ENCODE results near the gene TENM4. TPM values are rescaled to one million over a fixed set of nuclear protein-coding genes. Genes with fewer than 3 reads are reported as not detected.
"Not testable (repeated sequence)": the region's sequence is repeated elsewhere in the genome, so short reads cannot be mapped to it uniquely, and the experiment has no call there.

Gene TENM4
- total RNA-seq, 4 donors from 2014 or later, result 2.3 to 18.9 (median 4.5) TPM

DNA sequence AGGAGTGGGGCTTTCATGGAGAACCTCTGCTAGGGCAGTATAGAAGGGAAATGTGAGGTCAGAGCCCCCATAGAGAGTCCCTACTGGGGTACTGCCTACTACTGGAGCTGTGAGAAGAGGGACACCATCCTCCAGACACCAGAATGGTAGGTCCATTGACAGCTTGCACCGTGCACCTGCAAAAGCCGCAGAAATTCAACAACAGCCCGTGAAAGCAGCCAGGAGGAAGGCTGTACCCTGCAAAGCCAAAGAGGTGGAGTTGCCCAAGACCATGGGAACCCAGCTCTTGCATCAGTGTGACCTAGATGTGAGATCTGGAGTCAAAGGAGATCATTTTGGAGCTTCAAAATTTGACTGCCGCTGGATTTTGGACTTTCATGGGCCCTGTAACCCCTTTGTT is 245.6 kb downstream of the TENM4 start:
- TF ChIP-seq, protein P1, sequence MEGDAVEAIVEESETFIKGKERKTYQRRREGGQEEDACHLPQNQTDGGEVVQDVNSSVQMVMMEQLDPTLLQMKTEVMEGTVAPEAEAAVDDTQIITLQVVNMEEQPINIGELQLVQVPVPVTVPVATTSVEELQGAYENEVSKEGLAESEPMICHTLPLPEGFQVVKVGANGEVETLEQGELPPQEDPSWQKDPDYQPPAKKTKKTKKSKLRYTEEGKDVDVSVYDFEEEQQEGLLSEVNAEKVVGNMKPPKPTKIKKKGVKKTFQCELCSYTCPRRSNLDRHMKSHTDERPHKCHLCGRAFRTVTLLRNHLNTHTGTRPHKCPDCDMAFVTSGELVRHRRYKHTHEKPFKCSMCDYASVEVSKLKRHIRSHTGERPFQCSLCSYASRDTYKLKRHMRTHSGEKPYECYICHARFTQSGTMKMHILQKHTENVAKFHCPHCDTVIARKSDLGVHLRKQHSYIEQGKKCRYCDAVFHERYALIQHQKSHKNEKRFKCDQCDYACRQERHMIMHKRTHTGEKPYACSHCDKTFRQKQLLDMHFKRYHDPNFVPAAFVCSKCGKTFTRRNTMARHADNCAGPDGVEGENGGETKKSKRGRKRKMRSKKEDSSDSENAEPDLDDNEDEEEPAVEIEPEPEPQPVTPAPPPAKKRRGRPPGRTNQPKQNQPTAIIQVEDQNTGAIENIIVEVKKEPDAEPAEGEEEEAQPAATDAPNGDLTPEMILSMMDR (IDR thresholded peaks at IDR 0.05), result no peak
- DNase-seq (ENCODE audit: low spot score), result no peak
- no peak for ATAC-seq (ENCODE audit: low FRiP score)

DNA sequence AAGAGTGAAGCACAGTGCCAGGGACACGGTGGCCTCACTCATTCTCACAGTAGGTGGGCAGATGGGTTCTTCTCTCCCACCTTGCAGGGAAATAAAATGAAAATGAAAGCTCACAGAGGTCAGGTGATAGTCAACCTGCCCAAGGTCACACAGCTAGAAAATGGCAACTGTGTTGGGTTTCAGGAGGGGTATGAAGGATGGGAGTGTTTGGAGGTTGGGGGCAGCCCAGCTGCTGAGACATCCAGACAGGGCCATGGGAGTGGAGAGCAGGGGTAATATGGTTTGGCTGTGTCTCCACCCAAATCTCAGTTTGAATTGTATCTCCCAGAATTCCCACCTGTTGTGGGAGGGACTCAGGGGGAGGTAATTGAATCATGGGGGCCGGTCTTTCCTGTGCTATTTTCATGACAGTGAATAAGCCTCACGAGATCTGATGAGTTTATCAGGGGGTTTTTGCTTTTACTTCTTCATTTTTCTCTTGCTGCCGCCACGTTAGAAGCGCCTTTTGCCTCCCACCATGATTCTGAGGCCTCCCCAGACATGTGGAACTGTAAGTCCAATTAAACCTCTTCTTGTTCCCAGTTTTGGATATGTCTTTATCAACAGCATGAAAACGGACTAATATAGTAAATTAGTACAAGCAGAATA is 247.0 kb downstream of the TENM4 start:
- DNase-seq (ENCODE audit: low spot score), result no peak
- TF ChIP-seq, protein P1 (IDR thresholded peaks at IDR 0.05), result no peak
- no peak for ATAC-seq (ENCODE audit: low FRiP score)

DNA sequence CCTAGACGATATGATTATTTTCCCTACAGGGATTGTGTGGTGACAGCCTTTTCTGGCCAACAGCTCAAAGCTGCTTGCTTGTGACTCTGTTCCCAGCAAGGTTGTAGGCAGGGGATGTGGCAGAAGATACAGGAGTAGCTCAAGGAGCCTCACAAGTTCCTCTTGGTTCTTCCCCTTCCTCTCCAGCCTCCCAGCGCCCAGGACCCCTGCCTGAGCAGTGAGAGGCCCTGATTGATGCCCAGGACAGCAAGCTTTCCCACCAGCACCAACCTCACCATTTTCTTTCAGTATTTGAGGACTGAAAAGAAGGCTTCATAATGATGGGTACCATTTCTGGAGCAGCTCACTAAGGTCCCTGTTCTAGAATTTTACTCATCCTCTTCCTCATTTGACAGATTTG is 248.0 kb downstream of the TENM4 start:
- TF ChIP-seq, protein P1 (IDR thresholded peaks at IDR 0.05), result no peak
- DNase-seq (ENCODE audit: low spot score) (no peak), ATAC-seq (ENCODE audit: low FRiP score) (no peak)

DNA sequence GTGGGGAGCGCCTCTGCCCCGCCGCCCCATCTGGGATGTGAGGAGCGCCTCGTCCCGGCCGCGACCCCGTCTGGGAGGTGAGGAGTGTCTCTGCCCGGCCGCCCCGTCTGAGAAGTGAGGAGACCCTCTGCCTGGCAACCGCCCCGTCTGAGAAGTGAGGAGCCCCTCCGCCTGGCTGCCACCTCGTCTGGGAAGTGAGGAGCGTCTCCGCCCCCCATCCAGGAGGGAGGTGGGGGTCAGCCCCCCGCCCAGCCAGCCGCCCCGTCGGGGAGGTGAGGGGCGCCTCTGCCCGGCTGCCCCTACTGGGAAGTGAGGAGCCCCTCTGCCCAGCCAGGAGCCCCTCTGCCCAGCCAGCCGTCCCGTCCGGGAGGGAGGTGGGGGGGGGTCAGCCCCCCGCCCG is 249.1 kb downstream of the TENM4 start:
- not testable (repeated sequence) for ATAC-seq (ENCODE audit: low FRiP score); DNase-seq (ENCODE audit: low spot score)

DNA sequence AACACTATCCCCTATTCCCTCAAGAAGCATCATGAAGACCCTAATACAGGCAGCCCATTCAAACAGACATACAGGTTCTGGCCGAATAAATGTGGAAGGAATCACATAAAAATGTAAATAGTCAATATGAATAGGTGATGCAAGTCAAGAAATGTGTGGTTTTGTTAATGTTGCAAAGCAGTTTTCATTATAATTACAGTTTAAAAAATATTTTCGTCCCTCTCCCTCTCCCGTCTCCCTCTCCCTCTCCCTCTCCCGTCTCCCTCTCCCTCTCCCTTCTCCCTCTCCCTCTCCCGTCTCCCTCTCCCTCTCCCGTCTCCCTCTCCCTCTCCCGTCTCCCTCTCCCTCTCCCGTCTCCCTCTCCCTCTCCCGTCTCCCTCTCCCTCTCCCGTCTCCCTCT is 250.3 kb downstream of the TENM4 start:
- DNase-seq (ENCODE audit: low spot score), result not testable (repeated sequence)

DNA sequence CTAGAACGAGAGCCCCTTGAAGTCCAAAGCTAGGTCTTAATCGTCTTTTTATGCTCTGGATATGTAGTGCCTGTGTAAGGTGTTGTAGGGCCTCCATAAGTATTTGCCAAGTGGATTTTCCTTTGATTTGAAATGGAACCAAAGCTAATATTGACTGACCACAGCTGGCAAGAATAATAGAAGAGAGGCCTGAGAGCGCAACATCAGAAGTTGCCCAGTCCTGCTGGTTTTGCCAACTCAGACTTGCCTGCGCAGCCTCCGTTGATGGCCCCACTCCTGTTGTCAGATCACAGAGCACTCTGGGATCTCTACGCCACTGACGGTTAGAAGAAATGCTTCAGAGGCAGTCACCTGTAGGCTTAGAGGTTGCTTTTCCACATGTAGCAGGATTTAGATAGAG is 251.2 kb downstream of the TENM4 start:
- DNase-seq (ENCODE audit: low spot score), result no peak
- TF ChIP-seq, protein P1 (IDR thresholded peaks at IDR 0.05), result no peak
- no peak for ATAC-seq (ENCODE audit: low FRiP score)

More for the DNA sequence above, 250.3 kb downstream of the TENM4 start:
- ATAC-seq (ENCODE audit: low FRiP score), result not testable (repeated sequence)

DNA sequence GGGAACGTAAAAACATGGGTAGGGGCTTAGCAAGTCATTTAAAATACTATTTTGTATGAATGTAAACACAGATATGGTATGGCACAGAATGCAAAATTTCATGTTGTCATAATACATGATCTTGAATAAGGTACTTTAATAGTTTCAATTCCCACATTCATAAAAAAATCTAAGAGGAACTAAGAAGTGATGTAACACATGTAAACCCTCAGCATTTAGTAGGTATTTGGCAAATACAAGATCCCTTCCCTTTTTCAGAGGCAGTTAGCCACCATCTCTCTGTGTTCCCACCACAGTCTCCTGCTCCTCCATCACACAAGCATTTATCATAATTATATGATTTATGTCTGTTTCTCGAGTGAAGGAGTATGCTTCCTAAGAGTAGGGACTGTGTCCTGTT is 251.8 kb downstream of the TENM4 start:
- ATAC-seq (ENCODE audit: low FRiP score), result no peak
- TF ChIP-seq, protein P1 (IDR thresholded peaks at IDR 0.05), result no peak
- no peak for DNase-seq (ENCODE audit: low spot score)

DNA sequence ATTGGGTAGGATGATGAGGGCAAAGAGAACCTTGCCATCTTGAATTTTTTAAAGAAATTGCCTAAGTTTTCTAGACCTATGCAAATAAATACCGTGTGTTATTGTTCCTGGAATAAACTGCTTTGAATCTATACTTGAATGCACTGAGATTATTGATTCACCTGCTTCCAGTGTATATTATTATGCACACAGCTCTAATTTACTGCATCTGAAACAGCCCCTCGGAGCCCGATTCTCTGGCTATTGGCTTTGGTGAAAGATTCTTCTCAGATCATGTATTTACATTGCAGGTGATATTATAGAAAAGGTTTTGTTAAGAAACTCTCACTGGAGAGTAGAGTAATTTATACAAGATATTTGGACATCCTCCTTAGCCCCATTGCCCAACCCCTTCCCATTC is 254.2 kb downstream of the TENM4 start:
- TF ChIP-seq, protein P1 (IDR thresholded peaks at IDR 0.05), result no peak
- DNase-seq (ENCODE audit: low spot score) (no peak), ATAC-seq (ENCODE audit: low FRiP score) (no peak)

Data from omental fat pad (tissue), 4 donors.